DND-41 (cell line): ENCODE measurements around the gene YEATS2.

ENCODE experiments used
- ATAC-seq: fragments of 200-7000 bp; cut with Tn5 transposase; 3 replicates; pipeline ENCODE4 v1.9.1; 2021; ENCODE audit warnings: low read depth; ENCODE audit not compliant: insufficient read depth
- DNase-seq: peaks from one replicate; pipeline ENCODE4 v3.0.0-alpha.2; 2020
- H2AFZ ChIP-seq: 2 replicates; pipeline ENCODE4 v1.6.0; 2012; ENCODE audit warnings: low read depth, low read length
- H3K27ac ChIP-seq: 2 replicates; pipeline ENCODE4 v1.5.1; 2012; ENCODE audit warnings: low read length, inconsistent platforms
- H3K27me3 ChIP-seq: fragments of 200-600 bp; sonication (generic); 2 replicates; pipeline ENCODE4 v1.6.0; 2012; ENCODE audit warnings: low read length, mild to moderate bottlenecking, inconsistent platforms; ENCODE audit not compliant: insufficient read depth, poor library complexity
- H3K36me3 ChIP-seq: 2 replicates; pipeline ENCODE4 v1.5.1; 2012; ENCODE audit warnings: low read length, inconsistent platforms; ENCODE audit not compliant: insufficient read depth
- H3K4me1 ChIP-seq: 2 replicates; pipeline ENCODE4 v1.5.1; 2012; ENCODE audit warnings: mild to moderate bottlenecking, low read length; ENCODE audit not compliant: insufficient read depth
- H3K4me2 ChIP-seq: 2 replicates; pipeline ENCODE4 v1.6.0; 2012; ENCODE audit warnings: mild to moderate bottlenecking, moderate library complexity, low read length, inconsistent platforms; ENCODE audit not compliant: insufficient read depth
- H3K4me3 ChIP-seq, 2 experiments: fragments of 200-600 bp in 1 of 2; shearing (Covaris generic) in 1 of 2; 2 replicates each; pipeline ENCODE4 v1.5.1; 2012 to 2016; ENCODE audit warnings: inconsistent platforms in 2 of 2, low read length in 2 of 2, mild to moderate bottlenecking in 2 of 2, low read depth in 1 of 2, moderate library complexity in 1 of 2
- H3K79me2 ChIP-seq: 2 replicates; pipeline ENCODE4 v1.6.0; 2012; ENCODE audit warnings: low read length, inconsistent platforms; ENCODE audit not compliant: insufficient read depth
- H3K9ac ChIP-seq: 2 replicates; pipeline ENCODE4 v1.6.0; 2012; ENCODE audit warnings: low read depth, mild to moderate bottlenecking, inconsistent platforms, low read length, moderate library complexity
- H3K9me3 ChIP-seq: 2 replicates; pipeline ENCODE4 v1.5.1; 2012; ENCODE audit warnings: low read length, moderate library complexity, mild to moderate bottlenecking, inconsistent platforms; ENCODE audit not compliant: insufficient read depth, severe bottlenecking
- H4K20me1 ChIP-seq: 2 replicates; pipeline ENCODE4 v1.6.0; 2012; ENCODE audit warnings: low read length; ENCODE audit not compliant: insufficient read depth
- EZH2 ChIP-seq: IDR thresholded peaks from 3 replicates; pipeline ENCODE4 v1.6.1; 2012; ENCODE audit warnings: borderline replicate concordance, low read depth, mild to moderate bottlenecking, moderate library complexity, low read length, inconsistent platforms; ENCODE audit not compliant: severe bottlenecking
- TF ChIP-seq, protein P1 (sequence below): IDR thresholded peaks from 2 replicates; pipeline ENCODE4 v1.5.1; 2012; ENCODE audit warnings: borderline replicate concordance, low read length, moderate library complexity, mild to moderate bottlenecking; ENCODE audit not compliant: poor library complexity, severe bottlenecking; ENCODE audit errors: extremely low read depth

Gene YEATS2

DNA sequence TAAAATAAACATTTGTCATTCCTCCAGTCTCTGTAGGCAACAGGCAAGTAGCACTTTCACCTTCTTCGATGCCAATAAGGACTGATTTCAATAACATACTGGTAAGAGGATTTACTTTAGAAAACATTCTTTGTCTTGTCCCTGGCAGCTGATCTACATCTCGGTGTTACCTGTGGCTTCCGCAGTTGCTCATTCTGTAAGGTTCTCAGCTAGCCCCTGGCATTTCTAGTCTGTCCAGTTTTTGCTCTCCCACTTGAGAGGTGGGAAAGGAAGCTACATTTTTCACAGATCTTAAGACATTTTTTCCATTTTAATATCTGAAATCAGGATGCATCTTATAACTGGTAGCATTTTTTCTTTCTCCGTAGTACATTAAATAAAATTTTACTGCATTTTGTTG is 147.5 kb downstream of the YEATS2 start:
- no peak for ATAC-seq
- DNase-seq: no peak
- Histone ChIP-seq H3K9ac (no peak overlapping the region), H2AFZ (no peak overlapping the region), H3K27me3 (no peaks in the 10 kb centered on the region), H3K9me3 (no peaks in the 10 kb centered on the region), H3K4me1 (no peaks in the 10 kb centered on the region), H3K4me2 (no peak overlapping the region), H3K27ac (no peak overlapping the region), H3K79me2 (no peaks in the 10 kb centered on the region), H3K36me3 (peaks cover 71% of the 10 kb centered on the region), H4K20me1 (no peaks in the 10 kb centered on the region), H3K4me3 (no peak overlapping the region)
- TF ChIP-seq, protein P1, sequence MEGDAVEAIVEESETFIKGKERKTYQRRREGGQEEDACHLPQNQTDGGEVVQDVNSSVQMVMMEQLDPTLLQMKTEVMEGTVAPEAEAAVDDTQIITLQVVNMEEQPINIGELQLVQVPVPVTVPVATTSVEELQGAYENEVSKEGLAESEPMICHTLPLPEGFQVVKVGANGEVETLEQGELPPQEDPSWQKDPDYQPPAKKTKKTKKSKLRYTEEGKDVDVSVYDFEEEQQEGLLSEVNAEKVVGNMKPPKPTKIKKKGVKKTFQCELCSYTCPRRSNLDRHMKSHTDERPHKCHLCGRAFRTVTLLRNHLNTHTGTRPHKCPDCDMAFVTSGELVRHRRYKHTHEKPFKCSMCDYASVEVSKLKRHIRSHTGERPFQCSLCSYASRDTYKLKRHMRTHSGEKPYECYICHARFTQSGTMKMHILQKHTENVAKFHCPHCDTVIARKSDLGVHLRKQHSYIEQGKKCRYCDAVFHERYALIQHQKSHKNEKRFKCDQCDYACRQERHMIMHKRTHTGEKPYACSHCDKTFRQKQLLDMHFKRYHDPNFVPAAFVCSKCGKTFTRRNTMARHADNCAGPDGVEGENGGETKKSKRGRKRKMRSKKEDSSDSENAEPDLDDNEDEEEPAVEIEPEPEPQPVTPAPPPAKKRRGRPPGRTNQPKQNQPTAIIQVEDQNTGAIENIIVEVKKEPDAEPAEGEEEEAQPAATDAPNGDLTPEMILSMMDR: no peak
- TF ChIP-seq EZH2: no peak

DNA sequence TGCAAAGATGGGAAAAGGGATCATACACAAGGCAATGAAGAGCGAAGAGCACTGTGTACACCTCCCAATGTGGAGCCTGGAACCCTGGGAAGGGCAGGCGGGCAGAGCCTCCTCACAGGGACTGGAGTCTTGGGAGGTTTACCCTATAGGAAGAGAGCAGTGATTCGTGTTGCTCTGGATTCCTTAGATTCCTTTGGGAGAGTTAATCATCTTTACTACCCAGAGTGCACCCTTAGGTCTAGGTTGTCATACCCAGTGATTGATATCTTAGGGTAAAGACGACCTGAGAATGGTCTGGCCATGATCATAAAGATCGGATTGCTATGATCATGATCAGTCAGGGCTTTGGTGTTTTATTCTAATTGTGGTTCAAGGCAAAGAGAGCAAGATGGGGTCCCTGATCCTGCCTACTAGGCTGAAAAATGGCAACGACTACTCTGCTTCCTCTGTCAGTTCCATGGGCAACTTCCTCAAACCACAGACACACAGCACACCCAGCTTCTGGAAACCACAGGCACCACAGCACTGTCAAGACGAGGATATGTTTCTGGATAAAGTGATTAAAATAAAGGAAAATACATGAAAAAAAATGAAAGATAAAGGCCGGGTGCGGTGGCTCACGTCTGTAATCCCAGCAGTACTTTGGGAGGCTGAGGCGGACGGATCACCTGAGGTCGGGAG is 148.2 kb downstream of the YEATS2 start:
- H3K27ac ChIP-seq: no peak overlapping the region

DNA sequence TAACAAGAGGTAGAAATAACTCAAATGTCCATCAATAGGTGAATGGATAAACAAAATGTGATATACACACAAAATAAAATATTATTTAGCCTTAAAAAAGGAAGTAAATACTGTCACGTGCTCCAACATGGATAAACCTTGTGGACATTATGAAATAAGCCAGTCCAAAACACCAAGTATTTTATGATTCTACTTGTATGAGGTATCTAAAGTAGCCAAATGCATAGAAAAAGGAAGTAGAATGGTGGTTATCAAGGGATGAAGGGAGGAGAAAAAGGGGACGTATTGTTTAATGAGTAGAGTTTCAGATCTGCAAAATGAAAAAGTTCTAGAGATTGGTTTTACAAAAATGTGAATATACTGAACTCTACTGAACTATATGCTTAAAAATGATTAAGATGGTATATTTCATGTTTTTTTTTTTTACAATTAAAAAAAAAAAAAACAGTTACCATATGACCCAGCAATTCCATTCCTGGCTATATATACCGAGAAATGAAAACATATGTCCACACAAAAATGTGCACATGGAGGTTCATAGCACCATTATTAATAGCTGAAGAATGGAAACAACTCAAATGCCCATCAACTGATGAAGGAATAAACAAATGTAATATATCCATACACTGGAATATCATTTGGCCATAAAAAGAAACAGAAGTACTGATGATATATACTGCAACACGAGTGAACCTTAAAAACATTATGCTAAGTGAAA is 156.9 kb downstream of the YEATS2 start:
- Histone ChIP-seq H3K4me2 (no peak overlapping the region), H2AFZ (no peak overlapping the region), H3K4me3 (no peak overlapping the region), H4K20me1 (no peaks in the 10 kb centered on the region), H3K9ac (no peak overlapping the region), H3K79me2 (no peaks in the 10 kb centered on the region), H3K27ac (no peak overlapping the region), H3K27me3 (no peaks in the 10 kb centered on the region), H3K36me3 (peaks cover 54% of the 10 kb centered on the region), H3K4me1 (no peaks in the 10 kb centered on the region), H3K9me3 (no peaks in the 10 kb centered on the region)
- no peak for DNase-seq
- ATAC-seq: no peak
- TF ChIP-seq EZH2: no peak
- TF ChIP-seq, protein P1: no peak

More for the DNA sequence above, 148.2 kb downstream of the YEATS2 start:
- H3K4me3 ChIP-seq: no peak overlapping the region
- H3K79me2 ChIP-seq: no peaks in the 10 kb centered on the region
- H3K9ac ChIP-seq: no peak overlapping the region
- H3K36me3 ChIP-seq: peaks cover 73% of the 10 kb centered on the region
- TF ChIP-seq, protein P1: no peak
- no peak for TF ChIP-seq EZH2
- no peaks in the 10 kb centered on the region for H3K9me3 ChIP-seq
- ATAC-seq: no peak
- H3K27me3 ChIP-seq: no peaks in the 10 kb centered on the region
- no peak overlapping the region for H2AFZ ChIP-seq
- no peak overlapping the region for H3K4me2 ChIP-seq
- H4K20me1 ChIP-seq: no peaks in the 10 kb centered on the region
- H3K4me1 ChIP-seq: no peaks in the 10 kb centered on the region
- no peak for DNase-seq
